Neural cell (in vitro differentiated cells): ENCODE results near the gene FLOT2.

Source experiments
- EP300 ChIP-seq: fragments of 450-650 bp; conservative IDR thresholded peaks from 2 replicates; pipeline ENCODE4 v1.6.1; 2014; ENCODE audit warnings: antibody characterized with exemption, mild to moderate bottlenecking, moderate library complexity; ENCODE audit not compliant: poor library complexity, severe bottlenecking
- POLR2AphosphoS5 ChIP-seq: IDR thresholded peaks from 2 replicates; pipeline ENCODE4 v1.6.1; 2012
- TAF1 ChIP-seq: IDR thresholded peaks from 2 replicates; pipeline ENCODE4 v1.6.1; 2012; ENCODE audit warnings: low read depth

DNA sequence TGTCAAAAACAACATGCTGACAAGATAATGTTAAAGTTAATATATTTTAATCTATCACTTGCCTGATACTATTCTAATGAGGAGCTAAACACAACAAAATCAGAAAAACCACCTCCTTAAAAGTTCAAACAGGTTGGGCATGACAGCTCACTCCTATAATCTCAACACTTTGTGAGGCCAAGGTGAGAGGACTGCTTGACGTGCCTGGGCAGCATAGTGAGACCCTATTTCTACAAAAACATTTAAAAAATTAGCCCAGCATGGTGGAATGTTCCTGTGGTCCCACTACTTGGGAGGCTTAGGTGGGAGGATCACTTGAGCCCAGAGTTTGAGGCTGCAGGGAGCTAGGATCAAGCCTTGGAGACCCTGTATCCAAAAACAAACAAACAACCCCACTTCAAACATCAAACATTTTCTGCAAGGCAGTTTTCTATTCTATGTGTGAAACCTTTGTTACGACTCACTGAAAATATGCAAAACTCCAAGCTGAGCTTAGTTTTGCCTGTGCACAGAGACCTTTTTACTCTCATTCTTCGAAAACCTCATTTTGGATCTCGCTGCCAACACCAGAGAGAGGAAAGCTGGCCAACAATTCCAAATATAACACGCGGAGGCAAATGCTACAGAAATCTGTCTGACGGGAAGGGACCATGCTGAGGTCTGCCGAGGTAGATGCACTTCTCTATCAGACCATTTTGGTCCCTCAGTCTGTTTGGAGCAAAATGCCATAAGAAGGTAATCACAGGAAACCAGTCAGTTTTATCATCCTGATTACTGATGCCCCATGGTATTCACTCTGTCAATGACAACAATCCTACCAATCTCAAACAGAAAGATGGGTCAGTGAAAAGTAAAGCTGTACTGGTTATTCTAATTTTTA lies 47.6 kb upstream of the FLOT2 start:
- TF ChIP-seq TAF1 (no peak), EP300 (no peak), POLR2AphosphoS5 (no peak)
